Thymus (tissue), 11 donors: Measurements from ENCODE around the gene APOA4. TPM values are rescaled to one million over a fixed set of nuclear protein-coding genes. Genes with fewer than 3 reads are reported as not detected.

Source experiments
- DNase-seq, 9 donors: peaks; one replicate each; pipeline ENCODE4 v3.0.0-alpha.2; 2013; ENCODE audit warnings: low spot score in 9 of 9, low read depth in 6 of 9, missing footprints in 1 of 9
- H3K27ac ChIP-seq, 2 donors: one replicate each; pipeline ENCODE4 v1.5.1; 2013; ENCODE audit warnings: control low read depth in 1 of 2, low read depth in 1 of 2, low read length in 1 of 2, mild to moderate bottlenecking in 1 of 2, moderate library complexity in 1 of 2
- H3K27me3 ChIP-seq, 2 donors: one replicate each; pipeline ENCODE4 v1.5.1; 2013; ENCODE audit warnings: low read length in 1 of 2; ENCODE audit not compliant: control insufficient read depth in 2 of 2, insufficient read depth in 1 of 2
- H3K36me3 ChIP-seq, 2 donors: one replicate each; pipeline ENCODE4 v1.5.1; 2013; ENCODE audit warnings: low read length in 1 of 2, mild to moderate bottlenecking in 1 of 2, moderate library complexity in 1 of 2; ENCODE audit not compliant: control insufficient read depth in 2 of 2, insufficient read depth in 2 of 2
- H3K4me1 ChIP-seq, 2 donors: one replicate each; pipeline ENCODE4 v1.5.1; 2013; ENCODE audit warnings: low read length in 2 of 2; ENCODE audit not compliant: control insufficient read depth in 2 of 2, insufficient read depth in 2 of 2
- H3K4me3 ChIP-seq, 2 donors: one replicate each; pipeline ENCODE4 v1.5.1; 2013; ENCODE audit warnings: low read length in 2 of 2, control low read depth in 1 of 2, mild to moderate bottlenecking in 1 of 2
- H3K9me3 ChIP-seq, 2 donors: one replicate each; pipeline ENCODE4 v1.5.1; 2013; ENCODE audit warnings: low read length in 1 of 2, mild to moderate bottlenecking in 1 of 2; ENCODE audit not compliant: control insufficient read depth in 2 of 2, insufficient read depth in 1 of 2
- WGBS: extraction: QIAGEN DNeasy Blood & Tissue Kit; methylation state at CpG from one replicate; pipeline ENCODE4 v1.1.7; 2013; 5-methylcytosine and 5-hydroxymethylcytosine counted together
- polyA plus RNA-seq: library from polyadenylated mRNA; stranded (reverse); fragments of 200-250 nt; gene quantifications from one replicate; pipeline ENCODE4 v1.2.3, GENCODE V29; 2013
- total RNA-seq: library from RNA; stranded (reverse); fragments of 120-200 nt; gene quantifications from one replicate; pipeline ENCODE4 v1.2.4, GENCODE V29; 2013
- donor health status: healthy.

Gene APOA4
- total and polyA plus RNA-seq, 2 donors, result 1.7 to 3.2 TPM

DNA sequence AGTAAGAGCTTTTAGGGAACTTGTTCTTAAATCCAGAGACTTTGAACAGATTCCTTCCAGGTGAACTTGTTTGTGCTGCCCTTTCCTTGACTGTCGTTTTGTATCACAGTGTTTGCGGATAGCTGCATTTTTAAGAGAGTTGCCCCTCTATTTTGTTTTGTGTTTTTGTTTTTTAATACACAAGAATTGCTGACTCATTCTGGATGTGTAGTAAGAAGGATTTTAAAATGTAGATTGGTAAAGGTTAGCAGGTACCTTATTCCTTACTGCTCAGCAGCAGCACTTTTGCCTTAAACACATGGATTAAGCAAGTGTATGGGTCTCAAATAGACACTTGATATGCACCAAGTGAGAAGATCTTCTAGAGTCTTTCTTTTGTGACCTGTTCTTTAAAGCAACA is 22.5 kb downstream of the APOA4 start:
- Histone ChIP-seq H3K27ac (no peak overlapping the region), H3K36me3 (no peaks in the 10 kb centered on the region), H3K27me3 (no peaks in the 10 kb centered on the region), H3K9me3 (no peaks in the 10 kb centered on the region), H3K4me3 (no peak overlapping the region), H3K4me1 (no peaks in the 10 kb centered on the region)
- no peak for DNase-seq
- WGBS, result 99% methylated on average over 2 of the region's 2 CpGs

GRCh38 chr11:116798368-116798767 is 24.7 kb downstream of the APOA4 start:
- H3K9me3 ChIP-seq, result no peaks in the 10 kb centered on the region
- no peak for DNase-seq
- H3K4me1 ChIP-seq, result no peaks in the 10 kb centered on the region
- no peaks in the 10 kb centered on the region for H3K27me3 ChIP-seq
- WGBS, result 91% methylated on average over 5 of the region's 5 CpGs
- no peaks in the 10 kb centered on the region for H3K36me3 ChIP-seq
- H3K27ac ChIP-seq, result no peak overlapping the region
- H3K4me3 ChIP-seq, result no peak overlapping the region

- Histone ChIP-seq H3K9me3 (no peaks in the 10 kb centered on the region), H3K36me3 (no peaks in the 10 kb centered on the region), H3K27ac (no peak overlapping the region), H3K4me1 (no peaks in the 10 kb centered on the region), H3K27me3 (no peaks in the 10 kb centered on the region), H3K4me3 (no peak overlapping the region)
- WGBS, result 97% methylated on average over 5 of the region's 5 CpGs
- DNase-seq, result no peak
These were observed 25.3 kb downstream of the APOA4 start for GRCh38 chr11:116797816-116798215.

GRCh38 chr11:116796548-116796947 is 26.6 kb downstream of the APOA4 start:
- no peak for DNase-seq
- H3K9me3 ChIP-seq, result no peaks in the 10 kb centered on the region
- WGBS, result 74% methylated on average over 1 of the region's 1 CpG

GRCh38 chr11:116794851-116795250 is 28.3 kb downstream of the APOA4 start:
- H3K4me1 ChIP-seq, result peaks cover 0 to 5% of the 10 kb centered on the region in 2 donors
- H3K9me3 ChIP-seq, result no peaks in the 10 kb centered on the region
- H3K4me3 ChIP-seq, result no peak overlapping the region
- H3K27me3 ChIP-seq, result peaks cover 0 to 11% of the 10 kb centered on the region in 2 donors
- no peak for DNase-seq
- no peak overlapping the region for H3K27ac ChIP-seq
- 96% methylated on average over 2 of the region's 2 CpGs for WGBS
- H3K36me3 ChIP-seq, result no peaks in the 10 kb centered on the region

More at GRCh38 chr11:116796548-116796947, 26.6 kb downstream of the APOA4 start:
- no peak overlapping the region for H3K4me3 ChIP-seq
- H3K27ac ChIP-seq, result no peak overlapping the region
- H3K27me3 ChIP-seq, result no peaks in the 10 kb centered on the region
- H3K36me3 ChIP-seq, result no peaks in the 10 kb centered on the region
- H3K4me1 ChIP-seq, result peaks cover 0 to under 1% of the 10 kb centered on the region in 2 donors

- WGBS, result 96% methylated on average over 1 of the region's 1 CpG
- H3K4me3 ChIP-seq, result no peak overlapping the region
- DNase-seq, result no peak
These were observed 29.4 kb downstream of the APOA4 start for GRCh38 chr11:116793772-116794097.

GRCh38 chr11:116792869-116793771 is 30.0 kb downstream of the APOA4 start:
- no peak overlapping the region for H3K4me3 ChIP-seq
- H3K9me3 ChIP-seq, result no peaks in the 10 kb centered on the region
- H3K27me3 ChIP-seq, result peaks cover 0 to 14% of the 10 kb centered on the region in 2 donors
- H3K36me3 ChIP-seq, result no peaks in the 10 kb centered on the region
- H3K27ac ChIP-seq, result no peak overlapping the region
- WGBS, result 98% methylated on average over 8 of the region's 8 CpGs
- no peak for DNase-seq
- peaks cover 7 to 11% of the 10 kb centered on the region in 2 donors for H3K4me1 ChIP-seq

More at GRCh38 chr11:116793772-116794097, 29.4 kb downstream of the APOA4 start:
- no peaks in the 10 kb centered on the region for H3K36me3 ChIP-seq
- peaks cover 0 to 12% of the 10 kb centered on the region in 2 donors for H3K27me3 ChIP-seq
- H3K9me3 ChIP-seq, result no peaks in the 10 kb centered on the region
- no peak overlapping the region for H3K27ac ChIP-seq
- H3K4me1 ChIP-seq, result peaks cover under 1 to 5% of the 10 kb centered on the region in 2 donors

DNA sequence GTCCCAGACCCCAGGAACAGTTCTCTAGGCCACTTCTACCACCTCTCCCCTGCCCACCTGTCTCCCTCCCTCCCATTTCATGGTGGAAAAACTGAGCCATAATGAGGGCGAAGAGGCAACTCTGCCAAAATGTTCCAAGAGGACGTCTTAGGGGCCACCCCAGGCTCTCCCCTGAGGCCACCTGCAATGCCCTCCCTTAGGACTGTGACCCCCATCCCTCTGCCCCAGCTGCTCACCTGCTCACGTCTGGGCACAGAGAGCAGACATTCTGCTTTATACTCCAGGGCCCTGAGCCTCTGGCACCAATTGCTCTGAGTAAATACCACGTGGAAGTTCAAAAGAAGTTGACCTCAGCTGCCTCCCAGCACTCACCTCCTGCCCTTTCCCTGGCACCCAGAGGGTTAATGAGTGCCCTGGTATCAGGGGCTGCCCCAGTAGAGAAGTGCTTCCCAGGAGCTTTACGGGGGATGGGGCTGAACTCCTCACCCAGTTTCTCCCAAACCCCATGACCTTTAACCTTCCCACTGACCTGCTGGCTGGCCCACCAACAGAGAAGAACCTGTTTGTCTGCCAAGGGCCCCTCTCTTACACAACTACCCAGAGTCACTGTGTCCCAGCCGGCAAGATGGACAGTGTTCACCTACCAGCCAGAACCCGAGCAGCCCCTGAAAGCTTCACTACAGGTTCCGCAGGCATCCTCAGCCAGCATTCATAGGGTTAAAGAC is 30.8 kb downstream of the APOA4 start:
- peaks cover 0 to 16% of the 10 kb centered on the region in 2 donors for H3K27me3 ChIP-seq
- 94% methylated on average over 8 of the region's 8 CpGs for WGBS
- peaks cover 9 to 11% of the 10 kb centered on the region in 2 donors for H3K4me1 ChIP-seq
- no peak overlapping the region for H3K27ac ChIP-seq
- no peaks in the 10 kb centered on the region for H3K9me3 ChIP-seq
- no peak overlapping the region for H3K4me3 ChIP-seq
- H3K36me3 ChIP-seq, result no peaks in the 10 kb centered on the region
- DNase-seq, result no peak

GRCh38 chr11:116791813-116792143 is 31.3 kb downstream of the APOA4 start, which contains the start of gene APOA5:
Gene APOA5, minus strand, starts transcription at chr11:116791879. Its CDS starts 19 bp downstream, at chr11:116791860.
- 96% methylated on average over 7 of the region's 7 CpGs for WGBS

More at GRCh38 chr11:116791813-116792143, 31.3 kb downstream of the APOA4 start, which contains the start of gene APOA5:
- Histone ChIP-seq H3K4me1 (peaks cover 14 to 15% of the 10 kb centered on the region in 2 donors), H3K9me3 (no peaks in the 10 kb centered on the region), H3K36me3 (no peaks in the 10 kb centered on the region), H3K4me3 (no peak within 1 kb of the TSS), H3K27me3 (peaks cover 0 to 16% of the 10 kb centered on the region in 2 donors), H3K27ac (no peak within 1 kb of the TSS)
- no peak for DNase-seq
